NCI-H460 (cell line): ENCODE results near the gene MYADML2. TPM values are rescaled to one million over a fixed set of nuclear protein-coding genes. Genes with fewer than 3 reads are reported as not detected.
"Not testable (repeated sequence)": the region's sequence is repeated elsewhere in the genome, so short reads cannot be mapped to it uniquely, and the experiment has no call there.

Source experiments
- DNase-seq: peaks from one replicate; pipeline ENCODE4 v3.0.0-alpha.2; 2016; ENCODE audit warnings: low read depth; ENCODE audit errors: extremely low read depth
- polyA plus RNA-seq: library from polyadenylated mRNA; depleted of rRNA; stranded (reverse); fragments of >200 nt; gene quantifications from 2 replicates; pipeline ENCODE4 v1.2.3, GENCODE V29; 2014; cell fraction: nucleus; rRNA removed
- total RNA-seq: library from RNA; depleted of rRNA; stranded (reverse); fragments of >200 nt; shearing (Covaris generic); gene quantifications from 2 replicates; pipeline ENCODE4 v1.2.3, GENCODE V29; 2014; rRNA removed

MYADML2 gene
- total RNA-seq, result not detected in 2 replicates
- not detected in 2 replicates for polyA plus RNA-seq

- DNase-seq, result no peak
These were observed at the start of gene MYADML2 for GRCh38 chr17:81947189-81947588. Gene MYADML2, minus strand, starts transcription at chr17:81947233. Its CDS starts 5,492 bp downstream, at chr17:81941741.

- DNase-seq, result no peak
These were observed 49.3 kb upstream of the MYADML2 start for GRCh38 chr17:81996232-81996756.

- DNase-seq, result no peak
These were observed 48.6 kb upstream of the MYADML2 start for GRCh38 chr17:81995463-81996231.

- no peak for DNase-seq
These were observed 47.8 kb upstream of the MYADML2 start for GRCh38 chr17:81994593-81995462.

GRCh38 chr17:81993729-81994592 is 46.9 kb upstream of the MYADML2 start:
- no peak for DNase-seq

GRCh38 chr17:81992306-81993102 is 45.5 kb upstream of the MYADML2 start:
- DNase-seq, result no peak

GRCh38 chr17:81991684-81992305 is 44.8 kb upstream of the MYADML2 start:
- DNase-seq, result peak; percentile 30

- no peak for DNase-seq
These were observed 44.0 kb upstream of the MYADML2 start for GRCh38 chr17:81990836-81991683.

- DNase-seq, result no peak
These were observed 40.2 kb upstream of the MYADML2 start for GRCh38 chr17:81987161-81987770.

GRCh38 chr17:81986606-81987005 is 39.6 kb upstream of the MYADML2 start:
- no peak for DNase-seq

- DNase-seq, result no peak
These were observed 37.9 kb upstream of the MYADML2 start for GRCh38 chr17:81984773-81985410.

- DNase-seq, result no peak
These were observed 36.8 kb upstream of the MYADML2 start for GRCh38 chr17:81983639-81984373.

GRCh38 chr17:81983011-81983638 is 36.1 kb upstream of the MYADML2 start:
- DNase-seq, result no peak

GRCh38 chr17:81981511-81981910 is 34.5 kb upstream of the MYADML2 start:
- DNase-seq, result not testable (repeated sequence)

GRCh38 chr17:81980707-81981343 is 33.8 kb upstream of the MYADML2 start:
- no peak for DNase-seq

GRCh38 chr17:81980122-81980521 is 33.1 kb upstream of the MYADML2 start:
- no peak for DNase-seq
